IPS-15b (cell line): ENCODE measurements around the gene ABI3.
"Not testable (repeated sequence)": the region's sequence is repeated elsewhere in the genome, so short reads cannot be mapped to it uniquely, and the experiment has no call there.

Source experiments
- H3K27me3 ChIP-seq: one replicate; pipeline ENCODE4 v1.6.1; 2013; ENCODE audit warnings: low read length; ENCODE audit not compliant: control insufficient read depth, insufficient read depth
- H3K36me3 ChIP-seq: one replicate; pipeline ENCODE4 v1.6.1; 2013; ENCODE audit warnings: low read length; ENCODE audit not compliant: control insufficient read depth, insufficient read depth
- H3K4me1 ChIP-seq: one replicate; pipeline ENCODE4 v1.6.1; 2013; ENCODE audit warnings: mild to moderate bottlenecking, low read length; ENCODE audit not compliant: control insufficient read depth, insufficient read depth
- H3K4me3 ChIP-seq: one replicate; pipeline ENCODE4 v1.5.1; 2013; ENCODE audit warnings: low read depth, low read length
- H3K9ac ChIP-seq: one replicate; pipeline ENCODE4 v1.6.1; 2013; ENCODE audit warnings: low read depth, mild to moderate bottlenecking, low read length
- H3K9me3 ChIP-seq: one replicate; pipeline ENCODE4 v1.6.1; 2013; ENCODE audit warnings: mild to moderate bottlenecking, low read length; ENCODE audit not compliant: control insufficient read depth, insufficient read depth

ABI3 gene

GRCh38 chr17:49184522-49184921, 26.0 kb upstream of the ABI3 start:
- H3K4me1 ChIP-seq = not testable (repeated sequence)

GRCh38 chr17:49185381-49185780, 25.1 kb upstream of the ABI3 start:
- not testable (repeated sequence) for H3K9me3 ChIP-seq, H3K4me1 ChIP-seq, H3K4me3 ChIP-seq, H3K36me3 ChIP-seq, H3K9ac ChIP-seq, H3K27me3 ChIP-seq

More at GRCh38 chr17:49184522-49184921, 26.0 kb upstream of the ABI3 start:
- H3K4me3 ChIP-seq, H3K9ac ChIP-seq, H3K27me3 ChIP-seq, H3K9me3 ChIP-seq, H3K36me3 ChIP-seq: not testable (repeated sequence)

- Histone ChIP-seq H3K9ac (no peak overlapping the region), H3K36me3 (peaks cover 3% of the 10 kb centered on the region), H3K4me1 (no peaks in the 10 kb centered on the region), H3K27me3 (no peaks in the 10 kb centered on the region), H3K9me3 (no peaks in the 10 kb centered on the region), H3K4me3 (no peak overlapping the region)
Measured at GRCh38 chr17:49187301-49187700, 23.2 kb upstream of the ABI3 start.

GRCh38 chr17:49190932-49191331, 19.6 kb upstream of the ABI3 start:
- Histone ChIP-seq H3K4me1 (no peaks in the 10 kb centered on the region), H3K9ac (no peak overlapping the region), H3K4me3 (no peak overlapping the region), H3K27me3 (no peaks in the 10 kb centered on the region), H3K9me3 (no peaks in the 10 kb centered on the region), H3K36me3 (peaks cover 3% of the 10 kb centered on the region)

- no peaks in the 10 kb centered on the region for H3K9me3 ChIP-seq
Measured at GRCh38 chr17:49191409-49191916, 19.0 kb upstream of the ABI3 start.

GRCh38 chr17:49191917-49192741, 18.4 kb upstream of the ABI3 start:
- Histone ChIP-seq H3K27me3 (no peaks in the 10 kb centered on the region), H3K4me3 (peak overlapping the region; percentile 93), H3K9me3 (no peaks in the 10 kb centered on the region), H3K9ac (peak overlapping the region; percentile 95), H3K4me1 (no peaks in the 10 kb centered on the region), H3K36me3 (peaks cover 3% of the 10 kb centered on the region)

More at GRCh38 chr17:49191409-49191916, 19.0 kb upstream of the ABI3 start:
- Histone ChIP-seq H3K27me3 (no peaks in the 10 kb centered on the region), H3K4me1 (no peaks in the 10 kb centered on the region), H3K4me3 (peak overlapping the region; percentile 93), H3K36me3 (peaks cover 3% of the 10 kb centered on the region), H3K9ac (peak overlapping the region; percentile 95)

GRCh38 chr17:49193513-49194296, 16.8 kb upstream of the ABI3 start:
- H3K27me3 ChIP-seq = no peaks in the 10 kb centered on the region
- H3K36me3 ChIP-seq = peaks cover 3% of the 10 kb centered on the region
- peak overlapping the region; percentile 93 for H3K4me3 ChIP-seq
- H3K4me1 ChIP-seq = peaks cover 2% of the 10 kb centered on the region
- H3K9me3 ChIP-seq = no peaks in the 10 kb centered on the region
- no peak overlapping the region for H3K9ac ChIP-seq

GRCh38 chr17:49194297-49194607, 16.3 kb upstream of the ABI3 start:
- no peaks in the 10 kb centered on the region for H3K27me3 ChIP-seq
- peaks cover 2% of the 10 kb centered on the region for H3K4me1 ChIP-seq
- H3K4me3 ChIP-seq = peak overlapping the region; percentile 93
- no peak overlapping the region for H3K9ac ChIP-seq
- H3K9me3 ChIP-seq = no peaks in the 10 kb centered on the region
- H3K36me3 ChIP-seq = peaks cover 3% of the 10 kb centered on the region

- Histone ChIP-seq H3K27me3 (no peaks in the 10 kb centered on the region), H3K36me3 (peaks cover 3% of the 10 kb centered on the region), H3K4me1 (peaks cover 2% of the 10 kb centered on the region), H3K4me3 (no peak overlapping the region), H3K9me3 (no peaks in the 10 kb centered on the region), H3K9ac (no peak overlapping the region)
Measured at GRCh38 chr17:49195751-49196150, 14.8 kb upstream of the ABI3 start.

GRCh38 chr17:49196520-49196919, 14.0 kb upstream of the ABI3 start:
- Histone ChIP-seq H3K4me1 (peaks cover 2% of the 10 kb centered on the region), H3K27me3 (no peaks in the 10 kb centered on the region), H3K4me3 (no peak overlapping the region), H3K9ac (no peak overlapping the region), H3K9me3 (no peaks in the 10 kb centered on the region), H3K36me3 (peaks cover 3% of the 10 kb centered on the region)

- H3K9me3 ChIP-seq = no peaks in the 10 kb centered on the region
- no peaks in the 10 kb centered on the region for H3K36me3 ChIP-seq
- peaks cover 2% of the 10 kb centered on the region for H3K4me1 ChIP-seq
Measured at GRCh38 chr17:49197346-49197998, 13.0 kb upstream of the ABI3 start.

More at GRCh38 chr17:49197346-49197998, 13.0 kb upstream of the ABI3 start:
- Histone ChIP-seq H3K4me3 (no peak overlapping the region), H3K9ac (no peak overlapping the region), H3K27me3 (no peaks in the 10 kb centered on the region)
